Germinal center (tissue), 1 donor: ENCODE results near the gene NME9.

Source experiments
- DNase-seq: peaks from one replicate; pipeline ENCODE4 v3.0.0; 2012; ENCODE audit warnings: mixed read lengths, low spot score

The NME9 gene

DNA sequence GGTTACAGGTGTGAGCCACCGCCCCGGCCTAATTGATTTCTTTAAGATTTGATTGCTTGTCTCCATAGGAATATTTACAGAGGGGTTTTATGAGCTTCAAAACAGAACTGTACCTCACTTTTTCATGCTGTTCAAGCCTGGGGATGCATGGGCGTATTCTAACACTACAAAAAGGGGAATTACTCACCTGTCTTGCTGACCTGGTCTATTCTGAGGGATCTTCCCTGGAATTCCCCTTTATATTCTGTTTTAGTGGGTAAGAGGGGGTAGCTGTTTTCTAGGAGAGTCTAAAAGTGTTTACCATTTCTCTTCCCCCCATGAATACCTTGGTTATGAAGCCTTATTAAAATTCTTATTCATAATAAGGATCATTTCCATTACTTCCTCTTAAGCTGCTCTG, 48.1 kb downstream of the NME9 start:
- no peak for DNase-seq

- no peak for DNase-seq
Observed at GRCh38 chr3:138271189-138271794, 58.4 kb downstream of the NME9 start.

DNA sequence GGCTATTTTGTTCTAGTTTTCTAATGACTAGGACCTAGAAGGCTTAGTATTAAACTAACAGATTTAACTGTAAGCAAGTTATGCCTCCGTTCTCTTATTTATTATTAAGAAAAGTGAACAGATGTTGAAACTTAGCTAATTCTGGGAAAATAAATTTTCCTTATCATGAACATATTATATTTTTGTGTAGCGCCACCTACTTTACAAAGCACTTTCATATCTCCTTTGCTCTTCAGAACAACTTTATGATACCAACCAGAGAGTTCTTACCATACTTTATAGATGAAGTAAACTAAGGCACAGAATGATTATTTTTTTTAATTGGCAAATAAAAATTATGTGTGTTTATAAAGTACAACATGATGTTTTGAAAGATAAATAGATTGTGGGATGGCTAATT, 59.4 kb downstream of the NME9 start:
- DNase-seq: no peak

GRCh38 chr3:138267083-138267482, 62.6 kb downstream of the NME9 start:
- DNase-seq: no peak

DNA sequence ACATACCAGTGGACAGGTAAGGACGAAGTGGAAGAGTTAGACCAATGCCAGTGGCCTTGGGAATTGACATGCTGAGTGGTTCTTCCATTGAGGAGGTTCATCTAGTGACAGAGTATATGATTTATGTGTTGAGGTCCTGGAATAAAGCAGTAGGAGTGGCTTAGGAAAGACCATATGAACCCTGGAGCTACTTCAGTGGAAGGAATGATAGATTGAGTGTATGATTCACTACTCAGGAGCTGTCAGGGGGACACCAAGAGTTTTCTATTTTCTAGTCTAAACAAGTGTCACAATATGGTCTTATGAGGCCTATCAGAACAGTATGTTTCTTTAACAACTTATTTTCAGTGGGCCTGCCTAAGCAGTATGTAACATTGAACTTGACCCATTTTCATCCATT, 63.9 kb downstream of the NME9 start:
- no peak for DNase-seq

GRCh38 chr3:138263104-138263503, 66.5 kb downstream of the NME9 start:
- DNase-seq: no peak

GRCh38 chr3:138260611-138261010, 69.0 kb downstream of the NME9 start:
- no peak for DNase-seq

- no peak for DNase-seq
Observed at GRCh38 chr3:138259126-138259525, 70.5 kb downstream of the NME9 start.

GRCh38 chr3:138257986-138258385, 71.7 kb downstream of the NME9 start:
- DNase-seq: no peak

DNA sequence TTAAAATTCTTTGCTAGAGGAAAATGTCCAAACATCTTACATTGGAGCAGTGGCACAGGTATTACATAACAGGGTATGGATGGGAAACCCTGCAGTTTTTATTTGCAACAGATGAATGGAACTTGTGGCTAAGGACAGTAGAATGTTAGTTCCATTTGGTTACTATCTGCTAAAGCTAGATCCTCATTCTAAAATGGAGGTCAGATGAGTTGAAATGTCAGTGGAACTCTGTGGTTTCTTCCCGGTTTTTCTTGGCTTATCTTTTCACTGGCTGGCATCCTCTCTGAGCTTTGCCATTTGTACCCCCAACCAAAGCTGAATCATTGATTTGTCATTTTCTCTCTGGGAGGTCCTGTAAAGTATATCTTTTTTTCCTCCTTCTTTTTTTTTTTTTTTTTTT, 73.6 kb downstream of the NME9 start:
- no peak for DNase-seq

DNA sequence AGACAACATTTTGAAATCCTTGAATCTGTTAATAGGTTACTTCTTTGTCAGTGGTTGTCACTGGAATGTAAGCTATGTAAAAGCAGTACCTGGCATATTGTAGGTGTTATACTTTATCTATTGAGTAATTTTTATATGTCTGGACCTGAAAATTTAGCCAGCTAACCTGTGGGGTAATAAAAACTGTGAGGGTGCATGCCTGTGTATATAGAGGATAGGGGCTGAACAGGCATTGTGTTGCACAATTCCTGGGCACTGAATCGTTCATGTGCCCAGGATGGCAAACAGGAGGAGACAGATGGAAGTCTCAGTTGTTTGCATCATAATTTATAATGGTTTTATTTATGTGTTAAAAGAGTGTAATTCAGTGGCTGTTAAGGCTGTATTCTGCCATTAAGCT, 75.4 kb downstream of the NME9 start:
- no peak for DNase-seq

- no peak for DNase-seq
Observed at GRCh38 chr3:138253609-138254008, 76.0 kb downstream of the NME9 start.
